Mesenchymal stem cell (in vitro differentiated cells and primary cell): ENCODE measurements around the gene PRKCZ.

Experiments
- DNase-seq: peaks from one replicate; pipeline ENCODE4 v3.0.0-alpha.2; 2013
- H2AFZ ChIP-seq: one replicate; pipeline ENCODE4 v1.6.1; 2013; ENCODE audit warnings: low read depth, mild to moderate bottlenecking, control low read depth, inconsistent platforms, low read length, moderate library complexity
- H2AK5ac ChIP-seq: 2 replicates; pipeline ENCODE4 v1.6.1; 2013; ENCODE audit warnings: low read length, moderate library complexity, mild to moderate bottlenecking, inconsistent platforms; ENCODE audit not compliant: severe bottlenecking
- H2BK120ac ChIP-seq: one replicate; pipeline ENCODE4 v1.6.1; 2013; ENCODE audit warnings: low read depth, mild to moderate bottlenecking, inconsistent platforms, low read length, moderate library complexity
- H2BK12ac ChIP-seq, 2 experiments: one replicate each; pipeline ENCODE4 v1.6.1; 2013; ENCODE audit warnings: inconsistent platforms in 2 of 2, low read length in 2 of 2, mild to moderate bottlenecking in 2 of 2, moderate library complexity in 2 of 2, control low read depth in 1 of 2
- H2BK15ac ChIP-seq: one replicate; pipeline ENCODE4 v1.6.1; 2013; ENCODE audit warnings: mild to moderate bottlenecking, low read depth, inconsistent platforms; ENCODE audit not compliant: poor library complexity, severe bottlenecking
- H2BK5ac ChIP-seq: 2 replicates; pipeline ENCODE4 v1.6.1; 2013; ENCODE audit warnings: low read depth, mild to moderate bottlenecking, low read length, control low read depth, inconsistent platforms; ENCODE audit not compliant: poor library complexity, severe bottlenecking
- H3K14ac ChIP-seq, 2 experiments: one replicate each; pipeline ENCODE4 v1.6.1; 2013; ENCODE audit warnings: inconsistent platforms in 2 of 2, low read length in 2 of 2, control low read depth in 1 of 2, mild to moderate bottlenecking in 1 of 2, moderate library complexity in 1 of 2
- H3K18ac ChIP-seq, 2 experiments: one replicate each; pipeline ENCODE4 v1.6.1; 2013; ENCODE audit warnings: inconsistent platforms in 2 of 2, low read length in 2 of 2, control low read depth in 1 of 2, low read depth in 1 of 2, mild to moderate bottlenecking in 1 of 2
- H3K23ac ChIP-seq, 2 experiments: one replicate each; pipeline ENCODE4 v1.6.1; 2013; ENCODE audit warnings: inconsistent platforms in 2 of 2, low read length in 2 of 2, mild to moderate bottlenecking in 2 of 2, moderate library complexity in 2 of 2, control low read depth in 1 of 2
- H3K27ac ChIP-seq: 2 replicates; pipeline ENCODE4 v1.5.1; 2013; ENCODE audit warnings: mild to moderate bottlenecking, moderate library complexity, low read length, control low read depth, inconsistent platforms; ENCODE audit not compliant: poor library complexity, severe bottlenecking
- H3K27me3 ChIP-seq, 2 experiments: 2 replicates each; pipeline versions ENCODE4 v1.6.1 to v1.7.0; 2013; ENCODE audit warnings: low read length in 2 of 2, mild to moderate bottlenecking in 2 of 2, moderate library complexity in 2 of 2, control low read depth in 1 of 2, inconsistent platforms in 1 of 2; ENCODE audit not compliant: control insufficient read depth in 1 of 2, insufficient read depth in 1 of 2
- H3K36me3 ChIP-seq, 2 experiments: 2 replicates each; pipeline versions ENCODE4 v1.6.1 to v1.7.0; 2013; ENCODE audit warnings: low read length in 2 of 2, control low read depth in 1 of 2, inconsistent platforms in 1 of 2, low read depth in 1 of 2, mild to moderate bottlenecking in 1 of 2; ENCODE audit not compliant: insufficient read depth in 2 of 2, control insufficient read depth in 1 of 2
- H3K4ac ChIP-seq, 2 experiments: one replicate each; pipeline ENCODE4 v1.6.1; 2013; ENCODE audit warnings: inconsistent platforms in 2 of 2, low read length in 2 of 2, mild to moderate bottlenecking in 2 of 2, moderate library complexity in 2 of 2, control low read depth in 1 of 2, low read depth in 1 of 2
- H3K4me1 ChIP-seq: 2 replicates; pipeline ENCODE4 v1.6.1; 2013; ENCODE audit warnings: low read depth, low read length, control low read depth; ENCODE audit not compliant: control insufficient read depth, insufficient read depth
- H3K4me2 ChIP-seq: 2 replicates; pipeline ENCODE4 v1.6.1; 2013; ENCODE audit warnings: low read length, mild to moderate bottlenecking, inconsistent platforms; ENCODE audit not compliant: poor library complexity, severe bottlenecking
- H3K4me3 ChIP-seq, 2 experiments: 2 replicates each; pipeline versions ENCODE4 v1.5.1 to v1.7.0; 2013; ENCODE audit warnings: low read length in 2 of 2, mild to moderate bottlenecking in 2 of 2, control low read depth in 1 of 2, low read depth in 1 of 2; ENCODE audit not compliant: insufficient read depth in 1 of 2
- H3K79me1 ChIP-seq: replicated peaks from 2 replicates; pipeline ENCODE4 v1.6.1; 2013; ENCODE audit warnings: mild to moderate bottlenecking, control low read depth, low read length, inconsistent platforms; ENCODE audit not compliant: poor library complexity, severe bottlenecking
- H3K9ac ChIP-seq: 2 replicates; pipeline ENCODE4 v1.7.0; 2013; ENCODE audit warnings: mild to moderate bottlenecking, low read length, moderate library complexity
- H3K9me3 ChIP-seq: 2 replicates; pipeline ENCODE4 v1.7.0; 2013; ENCODE audit warnings: mild to moderate bottlenecking, low read length; ENCODE audit not compliant: control insufficient read depth
- H4K8ac ChIP-seq: one replicate; pipeline ENCODE4 v1.6.1; 2013; ENCODE audit warnings: inconsistent platforms, mild to moderate bottlenecking, low read length, moderate library complexity
- H4K91ac ChIP-seq: one replicate; pipeline ENCODE4 v1.6.1; 2013; ENCODE audit warnings: mild to moderate bottlenecking, low read length, inconsistent platforms
- WGBS: methylation state at CpG from one replicate; pipeline ENCODE4 v1.1.7; 2013; ENCODE audit warnings: mixed read lengths; 5-methylcytosine and 5-hydroxymethylcytosine counted together

Gene PRKCZ

DNA sequence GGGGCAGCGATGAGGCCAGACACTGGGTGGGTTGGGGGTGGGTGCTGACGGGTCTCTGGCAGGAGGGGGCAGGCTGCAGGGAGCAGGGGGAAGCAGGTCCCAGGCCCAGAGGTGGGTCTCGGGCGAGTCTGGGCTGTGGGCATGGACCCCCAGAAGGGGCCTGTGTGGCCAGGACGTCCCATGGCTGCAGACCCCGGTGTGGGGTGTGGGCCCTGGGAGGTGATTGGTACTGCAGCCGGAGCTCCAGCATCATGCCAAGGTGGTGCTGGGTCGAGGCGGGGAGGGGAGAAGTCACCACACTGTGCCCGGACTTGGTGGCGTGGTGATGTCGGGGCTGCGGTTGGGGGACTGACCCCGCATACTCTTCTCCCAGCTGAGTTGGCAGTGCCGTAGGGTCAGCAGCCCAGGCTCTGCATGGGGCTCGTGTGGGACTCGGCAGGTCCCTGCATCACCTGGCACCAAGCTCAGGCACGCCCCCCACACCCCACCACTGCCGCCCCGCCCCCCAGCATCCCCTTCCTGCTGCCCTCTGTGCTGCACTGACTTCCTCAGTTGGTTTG is 31.2 kb downstream of the PRKCZ start:
- no peak overlapping the region for H3K4ac ChIP-seq
- no peak overlapping the region for H2AFZ ChIP-seq
- H2BK5ac ChIP-seq, result no peak overlapping the region
- H3K23ac ChIP-seq, result no peak overlapping the region
- peaks cover 49% of the 10 kb centered on the region for H3K79me1 ChIP-seq
- no peak overlapping the region for H3K18ac ChIP-seq
- H4K8ac ChIP-seq, result no peak overlapping the region
- peaks cover 0 to 54% of the 10 kb centered on the region in 2 experiments for H3K36me3 ChIP-seq
- 92% methylated on average over 15 of the region's 20 CpGs for WGBS
- peaks cover 0 to 30% of the 10 kb centered on the region in 2 experiments for H3K27me3 ChIP-seq
- H2AK5ac ChIP-seq, result no peak overlapping the region
- H3K4me2 ChIP-seq, result no peak overlapping the region
- H4K91ac ChIP-seq, result no peak overlapping the region
- no peak overlapping the region for H2BK15ac ChIP-seq
- DNase-seq, result no peak
- H3K4me3 ChIP-seq, result no peak overlapping the region
- no peak overlapping the region for H3K14ac ChIP-seq
- no peak overlapping the region for H2BK12ac ChIP-seq
- no peak overlapping the region for H2BK120ac ChIP-seq
- peaks cover 1% of the 10 kb centered on the region for H3K4me1 ChIP-seq
- H3K9ac ChIP-seq, result no peak overlapping the region
- peaks cover 27% of the 10 kb centered on the region for H3K9me3 ChIP-seq
- no peak overlapping the region for H3K27ac ChIP-seq

DNA sequence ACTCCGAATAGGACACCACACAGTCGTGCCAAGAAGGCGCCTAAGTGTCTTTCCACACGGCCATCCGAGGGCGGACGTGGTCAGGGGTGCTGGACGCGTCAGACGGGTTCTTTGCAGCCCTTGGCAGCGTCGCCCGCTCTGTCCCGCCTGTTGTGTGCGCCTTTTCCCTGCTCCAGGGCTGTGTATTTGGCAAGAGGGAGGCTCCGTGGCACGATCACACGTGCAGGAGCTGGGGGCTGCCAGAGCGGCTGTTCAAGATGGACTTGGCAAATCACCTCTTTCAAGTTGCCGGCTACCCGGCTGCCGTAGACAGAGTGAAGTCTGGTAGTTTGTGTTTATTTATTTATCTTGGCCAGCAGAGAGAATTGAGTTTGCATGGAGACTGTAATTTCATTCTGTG is 31.9 kb downstream of the PRKCZ start:
- WGBS, result 95% methylated on average over 22 of the region's 22 CpGs
- H3K18ac ChIP-seq, result no peak overlapping the region
- peaks cover 0 to 29% of the 10 kb centered on the region in 2 experiments for H3K27me3 ChIP-seq
- no peak overlapping the region for H4K8ac ChIP-seq
- no peak overlapping the region for H2BK120ac ChIP-seq
- DNase-seq, result no peak
- H3K27ac ChIP-seq, result no peak overlapping the region
- no peak overlapping the region for H3K4me3 ChIP-seq
- H3K9ac ChIP-seq, result no peak overlapping the region
- H3K79me1 ChIP-seq, result peaks cover 48% of the 10 kb centered on the region
- H4K91ac ChIP-seq, result no peak overlapping the region
- no peak overlapping the region for H3K14ac ChIP-seq
- H2AFZ ChIP-seq, result no peak overlapping the region
- H2BK12ac ChIP-seq, result no peak overlapping the region
- peaks cover 24% of the 10 kb centered on the region for H3K9me3 ChIP-seq
- H3K4me2 ChIP-seq, result no peak overlapping the region
- H2BK5ac ChIP-seq, result no peak overlapping the region
- H3K36me3 ChIP-seq, result peaks cover 0 to 53% of the 10 kb centered on the region in 2 experiments
- peaks cover 1% of the 10 kb centered on the region for H3K4me1 ChIP-seq
- no peak overlapping the region for H2AK5ac ChIP-seq
- H3K23ac ChIP-seq, result no peak overlapping the region
- no peak overlapping the region for H3K4ac ChIP-seq
- no peak overlapping the region for H2BK15ac ChIP-seq

GRCh38 chr1:2083666-2084065 is 33.5 kb downstream of the PRKCZ start:
- Histone ChIP-seq H3K18ac (no peak overlapping the region), H3K4me1 (peaks cover 14% of the 10 kb centered on the region), H2BK12ac (no peak overlapping the region), H3K4me2 (no peak overlapping the region), H3K9ac (no peak overlapping the region), H3K23ac (no peak overlapping the region), H2BK15ac (no peak overlapping the region), H3K4me3 (no peak overlapping the region), H2BK5ac (no peak overlapping the region), H3K9me3 (peaks cover 9% of the 10 kb centered on the region), H3K79me1 (peaks cover 50% of the 10 kb centered on the region), H2AFZ (no peak overlapping the region), H4K8ac (no peak overlapping the region), H3K14ac (no peak overlapping the region), H2AK5ac (no peak overlapping the region), H3K4ac (no peak overlapping the region), H3K36me3 (peaks cover 0 to 47% of the 10 kb centered on the region in 2 experiments), H3K27ac (no peak overlapping the region), H4K91ac (no peak overlapping the region), H2BK120ac (no peak overlapping the region), H3K27me3 (peaks cover 0 to 37% of the 10 kb centered on the region in 2 experiments)
- no peak for DNase-seq
- WGBS, result 90% methylated on average over 18 of the region's 18 CpGs

- no peak overlapping the region for H3K4me3 ChIP-seq
- DNase-seq, result no peak
- peaks cover 49% of the 10 kb centered on the region for H3K79me1 ChIP-seq
- H3K14ac ChIP-seq, result no peak overlapping the region
- H3K4ac ChIP-seq, result no peak overlapping the region
- no peak overlapping the region for H2AK5ac ChIP-seq
- H3K36me3 ChIP-seq, result peaks cover 0 to 42% of the 10 kb centered on the region in 2 experiments
- H2AFZ ChIP-seq, result no peak overlapping the region
- H3K27me3 ChIP-seq, result peaks cover 0 to 37% of the 10 kb centered on the region in 2 experiments
- H3K27ac ChIP-seq, result no peak overlapping the region
- H4K8ac ChIP-seq, result no peak overlapping the region
- WGBS, result 96% methylated on average over 20 of the region's 20 CpGs
- H3K9me3 ChIP-seq, result peaks cover 5% of the 10 kb centered on the region
- no peak overlapping the region for H3K4me2 ChIP-seq
- peak overlapping the region; percentile 12 for H2BK15ac ChIP-seq
- no peak overlapping the region for H2BK120ac ChIP-seq
- no peak overlapping the region for H3K18ac ChIP-seq
- H4K91ac ChIP-seq, result peak overlapping the region; percentile 18
- no peak overlapping the region for H2BK5ac ChIP-seq
- no peak overlapping the region for H3K9ac ChIP-seq
- no peak overlapping the region for H2BK12ac ChIP-seq
- H3K23ac ChIP-seq, result no peak overlapping the region
- peaks cover 18% of the 10 kb centered on the region for H3K4me1 ChIP-seq
Observed at GRCh38 chr1:2084306-2084705, 34.1 kb downstream of the PRKCZ start.
